Fibroblast of the aortic adventitia (primary cell): ENCODE measurements around the gene SLC32A1. TPM values are rescaled to one million over a fixed set of nuclear protein-coding genes. Genes with fewer than 3 reads are reported as not detected.

Experiments
- DNase-seq: peaks from one replicate; pipeline ENCODE4 v3.0.0-alpha.2; 2010; ENCODE audit warnings: low read depth
- H3K4me3 ChIP-seq: 2 replicates; pipeline ENCODE4 v1.5.1; 2011; ENCODE audit warnings: low read depth, mild to moderate bottlenecking, control low read depth, low read length, moderate library complexity
- CTCF ChIP-seq: IDR thresholded peaks from 2 replicates; pipeline ENCODE4 v1.5.1; 2011; ENCODE audit warnings: mild to moderate bottlenecking, low read length, control low read depth, inconsistent platforms; ENCODE audit not compliant: insufficient read depth
- total RNA-seq: library from RNA; depleted of rRNA; stranded (reverse); fragments of >200 nt; gene quantifications from 2 replicates; pipeline ENCODE4 v1.2.3, GENCODE V29; 2012; ENCODE audit warnings: low replicate concordance

The SLC32A1 gene
- total RNA-seq, 1 donor = not detected

GRCh38 chr20:38703526-38703925, 20.8 kb upstream of the SLC32A1 start:
- no peak overlapping the region for H3K4me3 ChIP-seq
- no peak for TF ChIP-seq CTCF
- no peak for DNase-seq

GRCh38 chr20:38704136-38704535, 20.1 kb upstream of the SLC32A1 start:
- no peak for DNase-seq
- no peak for TF ChIP-seq CTCF
- H3K4me3 ChIP-seq = no peak overlapping the region

GRCh38 chr20:38706509-38706908, 17.8 kb upstream of the SLC32A1 start:
- DNase-seq = no peak
- H3K4me3 ChIP-seq = no peak overlapping the region
- TF ChIP-seq CTCF = no peak

- no peak for TF ChIP-seq CTCF
- no peak for DNase-seq
- no peak overlapping the region for H3K4me3 ChIP-seq
These were observed 10.0 kb upstream of the SLC32A1 start for GRCh38 chr20:38714308-38714707.

- H3K4me3 ChIP-seq = no peak overlapping the region
- TF ChIP-seq CTCF = no peak
- no peak for DNase-seq
These were observed 8.6 kb upstream of the SLC32A1 start for GRCh38 chr20:38715646-38716045.

- no peak overlapping the region for H3K4me3 ChIP-seq
- DNase-seq = no peak
- no peak for TF ChIP-seq CTCF
These were observed 1.6 kb upstream of the SLC32A1 start for GRCh38 chr20:38722683-38723016.

- H3K4me3 ChIP-seq = no peak overlapping the region
- DNase-seq = no peak
- no peak for TF ChIP-seq CTCF
These were observed 1.1 kb upstream of the SLC32A1 start for GRCh38 chr20:38723017-38723847.
